Femur (tissue), 1 donor: ENCODE measurements around the gene CAPZA2.

Experiments used
- DNase-seq: peaks from one replicate; pipeline ENCODE4 v3.0.0-alpha.2; 2017

The CAPZA2 gene

DNA sequence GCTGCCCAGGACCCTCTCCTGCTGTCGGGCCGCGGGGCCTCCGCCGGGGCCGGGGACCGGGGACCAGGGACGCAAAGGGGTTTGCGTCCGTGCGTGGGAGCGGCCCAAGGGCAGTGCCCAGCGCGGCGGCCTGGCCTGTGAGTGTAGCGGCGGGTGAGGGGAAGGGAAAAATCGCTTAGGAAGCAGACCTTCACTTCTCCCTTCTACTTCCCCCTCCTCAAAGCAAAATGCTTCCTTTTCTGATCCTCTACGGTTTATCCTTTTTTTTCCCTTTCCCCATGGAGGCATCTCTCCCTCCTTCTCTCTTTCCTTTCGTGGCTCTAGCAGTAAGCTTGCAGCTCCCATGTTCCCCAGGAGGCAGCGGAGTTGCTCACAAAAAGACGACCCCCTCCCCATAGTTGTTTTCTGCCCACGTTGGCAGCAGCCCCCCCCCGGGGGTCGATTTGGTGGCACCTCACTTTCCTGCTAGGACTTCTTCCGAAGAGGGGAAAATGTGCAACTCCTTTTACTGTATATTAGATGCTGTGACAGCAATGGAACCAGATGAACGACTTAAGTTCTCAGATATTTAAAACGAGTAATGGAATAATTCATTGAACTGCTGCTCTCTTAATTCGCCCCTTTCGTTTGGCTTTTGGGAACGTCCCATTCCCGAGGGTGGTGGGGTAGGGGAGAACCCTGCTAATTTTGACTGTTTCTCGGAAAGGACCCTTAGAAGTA lies 724 bp downstream of the CAPZA2 start:
- DNase-seq: peak; percentile 57

DNA sequence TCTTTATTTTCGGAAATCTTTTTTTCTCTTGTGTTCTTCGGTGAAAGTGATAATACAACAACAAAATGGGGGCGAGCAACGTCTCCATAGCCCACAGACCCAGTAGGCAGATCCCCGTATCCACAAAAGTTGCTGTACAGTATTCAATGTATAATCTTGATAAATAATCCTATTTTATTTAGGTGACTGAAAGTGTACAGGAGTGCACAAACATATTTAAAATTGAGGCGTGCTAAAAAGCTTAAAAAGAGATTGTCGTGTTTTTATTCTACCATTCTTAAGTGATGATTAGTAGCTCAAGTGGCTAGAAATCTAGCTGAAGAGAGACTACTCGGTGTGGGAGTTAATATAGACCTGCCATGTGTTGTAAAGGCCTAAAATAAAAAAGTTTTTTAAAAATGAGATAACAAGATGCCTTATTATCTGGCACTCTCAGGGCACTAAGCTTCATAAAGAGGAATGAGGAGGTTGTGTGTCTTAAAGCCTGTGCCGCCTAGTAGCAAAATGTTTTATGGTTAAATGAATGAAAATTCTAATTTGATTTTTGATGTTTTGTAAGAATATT lies 1.6 kb downstream of the CAPZA2 start:
- no peak for DNase-seq

DNA sequence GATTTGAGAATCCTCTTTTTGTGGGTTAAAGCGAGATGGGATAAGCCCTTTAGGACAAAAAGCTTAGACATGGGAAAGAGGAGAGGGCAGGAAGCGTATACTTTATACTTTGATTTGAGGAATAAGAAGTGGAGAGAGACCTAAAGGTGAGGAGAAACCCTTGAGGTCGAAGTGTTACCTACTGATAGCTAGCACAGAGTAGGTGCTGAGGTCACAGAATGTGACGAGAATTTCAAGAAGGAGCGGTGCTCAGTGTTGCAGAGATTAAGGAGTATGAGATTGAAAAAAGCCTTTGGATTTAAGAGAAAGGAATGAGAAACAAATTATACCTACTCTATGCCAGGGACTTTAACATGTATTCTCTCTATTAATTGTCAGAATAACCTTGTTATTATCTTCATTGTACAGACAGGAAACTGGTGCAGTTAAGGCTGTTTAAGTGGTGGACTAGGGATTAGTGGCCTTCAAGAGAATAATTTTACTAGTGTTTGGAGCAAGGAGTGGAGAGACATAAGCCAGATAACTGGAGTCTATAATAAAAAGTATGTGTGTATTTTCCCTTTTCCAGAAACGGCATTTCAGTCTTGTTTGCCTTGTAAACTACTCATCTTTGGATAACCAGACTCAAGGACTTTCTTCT lies 8.8 kb downstream of the CAPZA2 start:
- no peak for DNase-seq

DNA sequence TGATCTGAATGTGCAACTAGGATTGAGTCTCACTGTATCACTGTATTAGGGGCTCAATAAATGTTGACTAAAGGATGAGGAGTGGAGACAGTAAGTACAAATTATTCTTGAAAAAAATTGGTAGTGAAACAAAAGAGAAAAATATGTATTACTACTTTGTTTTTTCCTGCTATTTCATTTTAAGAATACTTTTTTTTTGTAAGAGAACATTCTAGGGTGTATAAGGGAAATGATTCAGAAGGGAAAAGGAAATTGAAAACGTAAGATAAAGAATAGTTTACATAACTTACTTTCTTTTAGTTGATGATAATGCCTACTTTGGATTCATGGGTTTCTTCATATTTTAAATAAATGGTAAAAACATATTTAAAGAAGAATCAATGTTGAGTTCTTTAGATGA lies 9.6 kb downstream of the CAPZA2 start:
- no peak for DNase-seq

DNA sequence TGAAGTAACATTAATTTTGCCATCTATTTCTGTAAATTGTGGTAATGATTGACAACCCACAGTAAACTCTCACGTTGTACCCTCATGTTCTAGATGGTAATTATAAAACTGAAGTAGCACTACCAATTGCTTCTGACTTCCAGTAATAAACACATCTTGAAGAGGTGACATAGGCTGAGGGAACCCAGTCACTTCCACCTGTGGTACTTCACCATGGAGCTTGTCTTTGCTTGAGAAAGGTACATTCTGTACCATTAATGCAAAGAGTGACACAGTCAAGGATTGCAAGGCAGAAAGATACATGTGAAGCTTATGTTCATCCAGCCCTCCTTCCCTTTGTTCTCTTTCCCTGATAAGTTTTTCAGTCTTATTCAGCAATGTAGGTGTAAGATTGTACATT lies 11.2 kb downstream of the CAPZA2 start:
- DNase-seq: no peak

DNA sequence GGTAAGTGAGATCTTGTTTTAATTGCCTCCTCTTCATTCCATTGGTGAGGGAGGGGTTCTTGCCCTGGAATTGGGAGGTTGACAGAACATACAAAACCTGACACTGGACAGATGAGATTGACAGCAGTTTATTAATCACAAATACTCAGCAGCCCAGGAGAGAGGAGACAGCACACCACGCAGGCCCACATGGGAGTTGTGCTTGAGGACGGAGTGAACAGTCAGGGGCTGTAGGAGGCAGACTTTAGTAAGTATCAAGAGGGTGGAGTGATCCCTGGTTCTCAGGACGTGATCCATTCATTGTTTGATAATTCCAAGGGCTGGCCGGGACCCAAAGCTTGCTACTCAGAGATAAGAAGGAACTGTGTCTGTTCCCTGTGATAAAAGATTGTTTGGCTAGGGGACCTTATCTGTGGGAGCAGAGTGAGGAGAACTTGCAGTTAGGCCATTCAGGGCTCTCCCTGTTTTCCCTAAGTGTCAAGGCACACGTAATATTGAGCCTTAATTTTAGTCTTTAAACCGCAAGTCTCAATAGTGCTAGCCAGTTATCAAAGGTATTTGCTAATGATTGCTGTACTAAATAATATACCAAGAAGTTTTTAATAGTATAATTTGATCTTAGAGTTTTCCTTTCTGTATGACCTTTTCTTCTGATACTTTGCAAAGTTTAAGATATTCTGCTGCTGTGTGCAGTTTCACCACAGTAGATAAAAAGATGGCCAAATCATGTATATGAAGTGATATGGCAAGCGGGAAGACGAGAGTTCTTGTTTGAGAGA lies 14.5 kb downstream of the CAPZA2 start:
- peak; percentile 32 for DNase-seq

DNA sequence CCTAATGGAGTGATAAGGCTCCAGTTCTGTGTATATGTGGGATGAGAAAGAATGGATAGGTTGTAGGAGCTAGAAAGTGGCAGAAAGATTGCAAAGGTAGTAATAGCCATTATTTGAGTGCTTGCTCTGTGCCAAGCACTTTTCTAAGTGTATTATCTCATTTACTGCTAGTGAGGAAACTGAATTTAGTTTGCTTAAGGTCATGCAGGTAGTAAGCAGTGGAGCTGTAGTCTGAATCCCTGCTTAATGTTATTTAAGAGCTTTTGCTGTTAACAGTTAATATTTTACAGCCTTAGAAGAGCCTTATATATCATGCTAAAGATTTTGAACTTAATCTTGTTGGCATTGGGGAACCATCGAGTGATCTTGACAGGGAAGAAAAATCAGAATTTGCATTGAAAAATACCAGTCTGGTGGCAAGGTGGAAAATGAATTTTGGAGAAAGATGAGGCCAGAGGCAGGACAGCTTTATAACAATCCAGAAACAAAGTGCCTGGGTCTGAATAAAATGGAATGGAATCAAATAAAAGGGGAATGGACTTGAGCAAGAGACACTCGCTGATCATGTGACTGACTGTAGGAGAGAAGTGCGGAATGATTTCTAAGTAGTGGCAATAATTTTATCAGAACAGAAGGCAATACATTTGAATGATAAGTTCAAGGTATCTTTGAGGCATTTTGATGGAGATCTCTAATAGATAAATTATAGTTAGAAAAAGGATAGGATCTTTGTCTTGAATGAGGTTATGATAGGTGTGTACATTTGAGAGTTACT lies 15.2 kb downstream of the CAPZA2 start:
- no peak for DNase-seq

DNA sequence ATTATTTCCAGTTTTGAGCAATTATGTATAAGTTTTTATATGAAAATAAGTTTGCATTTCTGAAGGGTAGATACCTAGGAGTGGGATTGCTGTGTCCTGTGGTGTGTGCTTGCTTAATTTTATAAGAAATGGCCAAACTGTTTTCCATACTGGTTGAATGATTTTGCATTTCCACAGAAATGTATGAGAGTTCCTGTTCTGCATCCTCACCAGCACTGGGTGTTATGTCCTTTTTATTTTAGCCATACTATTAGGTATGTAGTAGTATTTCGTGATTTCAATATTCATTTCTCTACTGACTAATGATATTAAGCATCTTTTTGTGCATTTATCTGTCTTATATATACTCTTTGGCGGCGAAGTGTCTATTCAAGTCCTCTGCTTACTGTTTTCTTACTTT lies 22.3 kb downstream of the CAPZA2 start:
- DNase-seq: no peak

DNA sequence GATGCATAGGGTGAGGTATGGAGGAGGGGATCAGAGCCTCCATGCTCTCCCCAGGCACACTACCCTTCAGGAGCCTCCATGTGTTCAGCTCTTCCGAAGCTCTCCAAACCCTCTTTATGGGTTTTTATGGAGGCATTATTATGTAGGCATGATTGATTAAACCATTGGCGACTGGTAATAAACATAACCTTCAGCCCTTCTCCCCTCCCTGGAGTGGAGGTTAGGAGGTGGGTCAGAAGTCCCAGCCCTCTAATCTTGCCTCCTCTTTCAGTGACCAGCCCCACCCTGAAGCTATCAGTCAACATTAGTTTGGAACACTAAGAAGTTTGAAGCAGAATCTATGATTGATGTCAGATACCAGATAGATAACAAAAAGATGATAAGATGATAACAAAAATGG lies 23.3 kb downstream of the CAPZA2 start:
- no peak for DNase-seq

DNA sequence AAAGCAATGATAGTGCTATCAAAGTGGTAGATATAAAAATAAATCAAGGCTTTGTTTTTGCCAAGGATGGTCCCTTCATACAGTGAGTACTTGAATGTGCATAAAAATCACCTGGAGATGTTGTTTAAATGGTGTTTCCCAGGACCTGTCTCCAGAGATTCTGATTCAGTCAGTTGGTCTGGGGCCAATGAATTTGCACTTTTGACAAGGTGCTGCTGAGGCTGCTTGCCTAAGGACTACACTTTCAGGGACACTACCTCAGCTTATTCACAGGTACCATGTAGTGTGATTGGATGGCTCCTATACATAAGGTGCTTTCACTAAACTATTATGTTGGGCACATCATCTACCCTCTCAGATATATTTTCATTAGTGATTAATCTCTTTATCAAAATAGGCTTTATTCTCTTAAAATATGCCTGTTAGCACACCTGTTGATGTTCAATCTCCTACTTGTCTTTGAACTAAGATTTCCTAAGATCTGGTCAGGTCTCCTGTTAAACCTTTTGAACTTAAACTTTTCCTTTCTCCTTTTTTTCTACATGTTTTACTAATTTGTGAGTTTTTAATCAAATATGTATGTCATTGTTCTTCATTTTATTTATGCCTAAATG lies 24.3 kb downstream of the CAPZA2 start:
- no peak for DNase-seq

DNA sequence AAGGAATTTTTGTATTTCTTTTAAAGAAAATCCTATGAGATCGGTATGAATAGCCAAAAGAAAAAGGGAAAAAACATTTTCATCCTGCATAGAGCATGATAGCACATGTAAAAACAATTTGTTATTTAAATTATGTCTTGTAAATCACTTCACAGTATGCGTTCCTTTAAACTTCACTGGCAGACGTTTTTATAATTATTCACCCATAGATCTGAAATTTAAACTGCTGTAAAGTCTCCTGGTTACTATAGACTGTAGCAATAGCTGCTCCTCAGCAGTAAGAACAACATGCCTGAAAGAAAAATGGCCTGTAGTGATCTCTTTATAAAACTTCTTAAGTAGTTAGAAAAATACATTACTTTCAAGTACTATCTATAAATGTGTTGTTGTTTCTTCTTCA lies 26.5 kb downstream of the CAPZA2 start:
- no peak for DNase-seq

DNA sequence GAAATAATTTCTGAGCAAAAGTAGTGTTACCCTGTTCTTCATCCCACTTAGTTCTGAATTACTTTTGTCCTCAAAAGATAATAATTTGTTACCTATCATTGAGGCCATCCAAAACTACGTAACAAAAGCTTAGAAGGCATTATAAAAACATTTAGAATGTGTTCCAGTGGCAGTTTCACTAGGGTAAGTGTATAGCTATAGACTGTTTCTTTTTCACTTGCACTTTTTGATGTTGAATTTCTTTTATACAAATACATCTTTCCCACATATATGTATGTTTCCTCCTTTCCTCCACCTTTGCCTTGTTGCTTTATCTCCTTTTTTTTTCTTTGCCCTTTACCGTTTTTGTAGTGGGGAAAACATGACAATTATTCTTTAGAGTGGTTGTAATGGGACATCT lies 33.5 kb downstream of the CAPZA2 start:
- no peak for DNase-seq

DNA sequence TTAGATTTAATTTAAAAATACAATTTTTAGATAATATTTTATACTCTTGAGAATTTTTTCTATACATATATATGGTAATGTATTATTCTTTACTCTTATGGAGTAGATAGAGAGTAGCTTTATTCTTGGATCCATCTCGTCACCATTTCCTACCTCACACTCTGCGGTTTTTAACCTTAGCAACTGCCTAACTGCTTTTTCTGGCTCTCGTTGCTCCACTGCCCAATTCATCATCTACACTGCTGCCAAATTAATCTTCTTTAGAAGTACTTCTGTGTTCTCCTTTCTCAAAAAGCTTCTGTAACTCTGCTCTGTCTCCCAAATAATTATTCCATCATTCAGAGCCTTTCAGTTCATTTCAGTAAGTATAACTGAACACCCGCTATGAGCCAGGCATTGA lies 35.3 kb downstream of the CAPZA2 start:
- DNase-seq: no peak

DNA sequence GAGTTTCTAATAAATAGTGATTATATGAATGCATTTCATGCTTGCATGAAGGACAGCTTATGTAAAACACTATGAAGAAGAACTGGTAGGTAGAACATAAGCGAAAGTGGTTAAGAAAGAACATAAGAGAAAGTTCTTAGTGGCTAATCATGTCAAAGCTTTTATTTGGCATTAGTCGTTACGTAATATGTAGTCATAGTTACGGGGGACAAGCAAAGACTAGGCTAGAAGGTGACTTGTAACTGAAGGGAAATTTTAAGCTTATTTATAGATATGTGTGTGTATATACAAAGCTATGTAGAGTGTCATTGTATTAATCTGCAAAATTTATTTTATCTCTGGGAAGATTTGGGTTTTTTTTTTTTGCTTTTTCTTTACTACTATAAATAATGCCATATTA lies 36.9 kb downstream of the CAPZA2 start:
- no peak for DNase-seq

DNA sequence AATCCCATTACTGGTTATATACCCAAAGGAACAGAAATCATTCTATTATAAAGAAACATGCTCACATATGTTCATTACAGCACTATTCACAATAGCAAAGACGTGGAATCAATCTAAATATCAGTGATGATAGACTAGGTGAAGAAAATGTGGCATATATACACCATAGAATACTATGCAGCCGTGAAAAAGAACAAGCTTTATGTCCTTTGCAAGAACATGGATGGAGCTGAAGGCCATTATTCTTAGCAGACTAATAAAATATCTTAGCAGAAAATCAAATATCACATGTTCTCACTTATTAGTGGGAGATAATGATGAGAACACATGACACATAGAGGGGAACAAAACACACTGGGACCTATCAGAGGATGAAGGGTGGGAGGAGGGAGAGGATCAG lies 38.8 kb downstream of the CAPZA2 start:
- DNase-seq: no peak

DNA sequence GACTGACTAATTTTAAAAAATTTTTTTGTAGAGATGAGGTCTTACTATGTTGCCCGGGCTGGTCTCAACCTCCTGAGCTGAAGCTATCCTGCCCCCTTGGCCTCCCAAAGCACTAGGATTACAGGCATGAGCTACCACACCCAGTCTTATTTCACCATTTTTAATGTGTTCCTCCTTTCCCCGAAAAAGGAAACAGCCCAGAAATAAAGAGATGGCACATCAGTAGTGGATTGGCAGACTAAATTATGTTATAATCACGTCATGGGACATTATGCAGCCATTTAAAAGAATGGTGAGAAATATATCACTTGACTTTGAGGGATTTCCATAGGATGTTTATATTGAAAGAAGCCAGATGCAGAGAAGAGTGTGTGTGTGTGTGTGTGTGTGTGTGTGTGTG lies 40.5 kb downstream of the CAPZA2 start:
- no peak for DNase-seq

DNA sequence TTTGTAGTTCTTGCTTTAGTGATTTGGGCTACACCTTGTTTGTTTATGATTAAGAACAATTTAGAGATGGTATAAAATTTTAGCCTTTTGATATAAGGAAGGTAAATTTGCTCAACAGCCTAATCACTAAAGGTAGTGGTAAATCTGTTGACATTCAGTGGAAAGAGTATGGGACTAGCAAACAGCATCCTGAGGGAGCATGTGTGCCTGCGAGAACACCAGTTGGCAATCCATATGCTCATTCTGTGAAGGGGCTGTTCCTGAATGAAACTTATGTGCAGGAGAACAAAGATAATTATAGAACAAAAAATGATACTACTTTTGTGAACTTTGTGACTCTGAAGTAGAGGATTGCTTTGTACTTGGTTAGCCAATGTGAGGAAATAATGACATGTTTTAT lies 44.0 kb downstream of the CAPZA2 start:
- DNase-seq: no peak

DNA sequence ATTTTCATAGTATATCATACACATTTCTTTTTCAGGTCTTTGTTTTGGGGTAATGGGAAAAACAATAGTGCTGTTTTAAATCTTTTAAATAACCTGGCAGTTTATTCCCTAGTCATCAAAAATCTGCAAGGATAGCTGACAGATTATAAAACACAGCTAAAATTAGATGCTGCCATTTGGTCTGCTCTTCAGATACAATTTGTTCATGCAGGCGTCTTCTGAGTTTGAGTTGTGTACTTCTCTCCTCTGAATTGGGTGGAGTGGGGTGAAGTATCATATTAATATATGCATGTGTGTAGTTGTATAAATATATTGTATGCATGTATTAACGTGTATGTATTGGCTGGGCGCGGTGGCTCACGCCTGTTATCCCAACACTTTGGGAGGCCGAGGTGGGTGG lies 48.0 kb downstream of the CAPZA2 start:
- no peak for DNase-seq

DNA sequence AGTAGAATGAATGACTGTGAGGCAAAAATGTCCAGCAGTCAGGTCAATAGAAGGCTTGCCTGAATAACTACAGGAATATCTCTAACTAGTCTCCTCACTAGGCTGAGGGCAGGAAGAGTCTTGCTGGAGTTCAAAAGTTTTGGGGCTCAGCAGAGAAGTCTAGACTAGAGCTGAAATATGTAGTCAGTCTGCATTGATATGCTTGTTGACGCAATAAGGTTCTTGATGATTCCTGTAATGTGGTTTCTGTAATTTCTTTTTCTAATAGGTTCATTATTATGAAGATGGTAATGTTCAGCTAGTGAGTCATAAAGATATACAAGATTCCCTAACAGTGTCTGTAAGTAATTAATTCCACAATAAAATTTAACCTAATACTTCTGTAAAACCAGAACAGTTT lies 49.4 kb downstream of the CAPZA2 start:
- DNase-seq: no peak

DNA sequence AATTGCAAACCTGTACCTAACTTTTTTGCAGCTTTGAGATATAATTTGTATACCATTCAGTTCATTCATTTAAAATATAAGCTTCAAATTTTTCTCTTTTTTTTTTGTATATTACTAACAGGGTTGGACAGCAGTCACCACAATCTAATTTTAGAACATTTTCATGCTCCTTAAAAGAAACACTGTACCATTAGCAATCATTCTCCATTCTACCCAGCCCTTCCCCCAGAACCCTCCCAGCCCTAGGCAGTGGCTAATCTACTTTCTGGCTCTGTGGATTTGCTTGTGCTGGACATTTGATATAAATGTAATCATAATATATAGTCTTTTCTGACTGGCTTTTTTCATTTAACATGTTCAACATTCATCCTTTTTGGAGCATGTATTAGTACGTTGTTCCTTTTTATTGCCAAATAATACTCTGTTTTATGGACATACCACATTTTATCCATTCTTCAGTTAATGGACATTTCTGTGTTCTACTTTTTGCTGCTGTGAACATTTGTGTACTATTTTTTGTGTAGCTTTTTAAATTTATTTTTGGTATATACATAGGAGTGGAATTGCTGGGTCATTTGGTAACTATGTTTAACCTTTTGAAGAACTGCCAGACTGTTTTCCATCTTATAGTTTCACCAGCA lies 50.0 kb downstream of the CAPZA2 start:
- DNase-seq: no peak

DNA sequence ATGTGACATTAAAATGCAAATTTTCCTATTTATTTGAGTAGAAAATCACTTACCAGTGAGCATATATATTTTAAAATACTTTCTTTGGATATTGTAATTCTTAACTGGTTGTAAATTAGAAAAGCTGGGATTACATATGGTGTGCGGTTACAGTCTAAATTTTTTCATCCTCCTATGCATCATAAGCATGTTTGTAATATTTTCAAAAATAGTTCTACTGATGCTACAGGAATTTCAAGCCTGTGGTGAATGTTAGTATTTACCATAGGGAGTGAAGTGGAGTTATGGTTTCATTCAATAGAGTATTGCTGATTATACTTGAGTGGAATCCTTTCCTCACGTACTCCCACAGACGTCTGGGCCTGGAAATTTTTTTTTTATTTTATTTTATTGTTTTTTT lies 56.3 kb downstream of the CAPZA2 start:
- DNase-seq: no peak

DNA sequence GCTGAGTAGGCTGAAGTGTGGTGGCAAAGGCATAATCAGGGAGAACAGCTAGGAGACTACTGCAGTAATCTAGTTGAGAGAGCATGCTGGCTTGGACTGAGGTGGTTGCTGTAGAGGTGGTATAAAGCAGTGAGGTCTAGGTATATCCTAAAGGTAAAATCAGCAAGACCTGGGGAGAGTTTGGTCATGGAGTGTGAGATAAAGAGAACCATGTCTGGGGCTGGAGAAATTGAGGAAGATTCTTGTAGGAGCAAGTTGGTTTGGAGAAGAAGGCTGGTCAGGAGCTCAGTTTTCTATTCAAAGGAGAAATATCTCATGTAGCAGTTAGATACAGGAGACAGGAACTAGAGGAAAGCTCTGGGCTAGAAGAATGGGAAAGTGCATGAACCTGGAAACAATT lies 58.0 kb downstream of the CAPZA2 start:
- DNase-seq: no peak
